Lower lobe of right lung (tissue), 2 donors: ENCODE measurements around the gene MST1. TPM values are rescaled to one million over a fixed set of nuclear protein-coding genes. Genes with fewer than 3 reads are reported as not detected.

Source experiments
- ATAC-seq, 2 donors: fragments of 200-7000 bp; cut with Tn5 transposase; one replicate each; pipeline ENCODE4 v1.9.1; 2020 to 2022; ENCODE audit warnings: mild to moderate bottlenecking in 2 of 2, moderate library complexity in 2 of 2
- DNase-seq: peaks from one replicate; pipeline ENCODE4 v3.0.0-alpha.2; 2020
- H3K27ac ChIP-seq: fragments of 200-600 bp; one replicate; pipeline ENCODE4 v1.8.0; 2022
- H3K27me3 ChIP-seq: fragments of 200-600 bp; one replicate; pipeline ENCODE4 v1.8.0; 2022; ENCODE audit warnings: low read depth
- H3K36me3 ChIP-seq: fragments of 200-600 bp; one replicate; pipeline ENCODE4 v1.8.0; 2022; ENCODE audit warnings: mild to moderate bottlenecking
- H3K4me1 ChIP-seq: fragments of 200-600 bp; one replicate; pipeline ENCODE4 v1.8.0; 2022
- H3K4me3 ChIP-seq: fragments of 200-600 bp; one replicate; pipeline ENCODE4 v1.8.0; 2022; ENCODE audit warnings: mild to moderate bottlenecking
- H3K9me3 ChIP-seq: fragments of 200-600 bp; one replicate; pipeline ENCODE4 v1.8.0; 2022
- intact Hi-C: fragments of 100-400 bp; cut with DNase I; formaldehyde crosslinking; loops from one replicate; pipeline ENCODE4 v1.11.0; 2022
- total RNA-seq: library from RNA; stranded (reverse); fragmentation: NEBNext Ultra II Directional; extraction: Animal tissue kit (Norgen Biotek cat#: 25700); gene quantifications from one replicate; pipeline ENCODE4 v1.2.1, GENCODE V29; 2021
- TF ChIP-seq, protein P1 (sequence below): fragments of 200-600 bp; IDR thresholded peaks from one replicate; pipeline ENCODE4 v1.8.0; 2022; ENCODE audit warnings: antibody characterized with exemption, mild to moderate bottlenecking
- donor health status: DM: no; HTN: yes; CAD: no; lungs with severe emphysema.

Gene MST1
- total RNA-seq, 1 donor from 2014 or later = 17.5 TPM

DNA sequence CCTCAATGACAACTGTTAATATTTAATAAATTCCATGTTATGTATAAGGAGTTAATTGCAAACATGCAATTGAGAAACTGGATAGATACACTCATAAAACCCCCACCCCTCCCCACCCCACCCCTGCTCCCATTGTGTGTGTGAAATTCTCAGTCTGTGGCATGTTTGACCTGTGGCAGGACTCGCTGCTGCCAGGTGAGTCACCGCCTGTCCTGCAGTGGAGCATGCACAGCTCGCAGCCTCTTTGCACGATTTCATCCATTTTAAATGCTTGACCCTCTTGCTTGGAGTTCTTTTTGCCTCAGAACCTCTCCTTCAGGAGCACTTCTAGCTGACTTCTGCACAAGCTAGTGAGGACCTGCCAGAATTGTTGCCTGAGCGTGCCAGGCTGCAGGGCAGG, 20.4 kb downstream of the MST1 start:
- DNase-seq = no peak
- no peak overlapping the region for H3K27ac ChIP-seq
- ATAC-seq = no peak
- H3K9me3 ChIP-seq = no peaks in the 10 kb centered on the region
- intact Hi-C loops = no loop called here
- no peaks in the 10 kb centered on the region for H3K4me1 ChIP-seq
- peaks cover under 1% of the 10 kb centered on the region for H3K27me3 ChIP-seq
- H3K4me3 ChIP-seq = no peak overlapping the region
- TF ChIP-seq, protein P1, sequence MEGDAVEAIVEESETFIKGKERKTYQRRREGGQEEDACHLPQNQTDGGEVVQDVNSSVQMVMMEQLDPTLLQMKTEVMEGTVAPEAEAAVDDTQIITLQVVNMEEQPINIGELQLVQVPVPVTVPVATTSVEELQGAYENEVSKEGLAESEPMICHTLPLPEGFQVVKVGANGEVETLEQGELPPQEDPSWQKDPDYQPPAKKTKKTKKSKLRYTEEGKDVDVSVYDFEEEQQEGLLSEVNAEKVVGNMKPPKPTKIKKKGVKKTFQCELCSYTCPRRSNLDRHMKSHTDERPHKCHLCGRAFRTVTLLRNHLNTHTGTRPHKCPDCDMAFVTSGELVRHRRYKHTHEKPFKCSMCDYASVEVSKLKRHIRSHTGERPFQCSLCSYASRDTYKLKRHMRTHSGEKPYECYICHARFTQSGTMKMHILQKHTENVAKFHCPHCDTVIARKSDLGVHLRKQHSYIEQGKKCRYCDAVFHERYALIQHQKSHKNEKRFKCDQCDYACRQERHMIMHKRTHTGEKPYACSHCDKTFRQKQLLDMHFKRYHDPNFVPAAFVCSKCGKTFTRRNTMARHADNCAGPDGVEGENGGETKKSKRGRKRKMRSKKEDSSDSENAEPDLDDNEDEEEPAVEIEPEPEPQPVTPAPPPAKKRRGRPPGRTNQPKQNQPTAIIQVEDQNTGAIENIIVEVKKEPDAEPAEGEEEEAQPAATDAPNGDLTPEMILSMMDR = no peak
- no peaks in the 10 kb centered on the region for H3K36me3 ChIP-seq

DNA sequence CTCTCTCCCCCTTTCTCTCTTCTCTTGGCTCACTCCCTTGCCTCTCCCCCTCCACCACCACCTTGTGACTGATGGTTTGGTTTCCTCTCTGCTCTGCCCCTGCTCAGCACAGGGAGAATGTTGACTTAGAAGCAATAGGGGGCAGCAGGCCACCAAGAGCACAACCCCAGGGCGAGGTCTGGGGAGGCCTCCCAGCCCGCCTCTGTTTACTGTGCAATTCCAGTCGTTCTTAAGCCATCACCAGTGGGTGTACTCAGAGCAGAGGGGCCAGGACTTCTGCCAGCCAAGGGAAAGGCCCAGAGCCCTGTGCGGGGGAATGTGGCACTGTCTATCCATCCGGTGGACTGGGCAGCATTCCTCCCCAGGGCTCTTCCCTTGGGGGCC, 20.9 kb downstream of the MST1 start:
- Histone ChIP-seq H3K27ac (no peak overlapping the region), H3K4me3 (no peak overlapping the region), H3K4me1 (no peaks in the 10 kb centered on the region), H3K9me3 (no peaks in the 10 kb centered on the region), H3K27me3 (peaks cover 5% of the 10 kb centered on the region), H3K36me3 (no peaks in the 10 kb centered on the region)
- DNase-seq (no peak), ATAC-seq (no peak)
- intact Hi-C loops = no loop called here
- TF ChIP-seq, protein P1 = no peak

- TF ChIP-seq, protein P1 = no peak
- ATAC-seq = no peak
- Histone ChIP-seq H3K4me3 (no peak overlapping the region), H3K27me3 (peaks cover 7% of the 10 kb centered on the region), H3K27ac (no peak overlapping the region), H3K4me1 (no peaks in the 10 kb centered on the region), H3K9me3 (no peaks in the 10 kb centered on the region), H3K36me3 (no peaks in the 10 kb centered on the region)
- no peak for DNase-seq
- intact Hi-C loops = no loop called here
These were observed 21.4 kb downstream of the MST1 start for GRCh38 chr3:49667701-49668413.

DNA sequence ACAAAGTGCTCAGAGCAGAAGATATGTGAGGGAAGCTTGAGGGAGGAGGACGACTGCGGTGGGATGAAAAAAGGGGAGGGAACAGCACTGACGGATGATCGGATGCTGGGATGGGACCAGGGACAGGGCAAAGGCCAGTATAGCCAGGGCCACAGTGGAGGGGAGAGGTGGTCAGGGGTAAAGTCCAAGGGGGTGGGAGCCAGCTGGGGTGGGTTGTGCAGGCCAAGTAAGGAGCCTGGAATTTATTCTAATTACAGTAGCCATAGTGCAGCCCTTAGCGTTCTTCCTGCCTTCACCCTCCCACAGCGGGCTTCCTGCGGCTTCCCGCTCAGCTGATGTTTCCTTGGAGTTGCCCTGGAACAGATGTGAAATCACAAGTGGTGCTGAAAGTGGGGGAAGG, 22.7 kb downstream of the MST1 start:
- intact Hi-C loops = no loop called here
- DNase-seq = no peak
- TF ChIP-seq, protein P1 = no peak
- H3K36me3 ChIP-seq = no peaks in the 10 kb centered on the region
- peaks cover 7% of the 10 kb centered on the region for H3K27me3 ChIP-seq
- ATAC-seq = no peak
- H3K27ac ChIP-seq = no peak overlapping the region
- no peak overlapping the region for H3K4me3 ChIP-seq
- no peaks in the 10 kb centered on the region for H3K4me1 ChIP-seq
- no peaks in the 10 kb centered on the region for H3K9me3 ChIP-seq

DNA sequence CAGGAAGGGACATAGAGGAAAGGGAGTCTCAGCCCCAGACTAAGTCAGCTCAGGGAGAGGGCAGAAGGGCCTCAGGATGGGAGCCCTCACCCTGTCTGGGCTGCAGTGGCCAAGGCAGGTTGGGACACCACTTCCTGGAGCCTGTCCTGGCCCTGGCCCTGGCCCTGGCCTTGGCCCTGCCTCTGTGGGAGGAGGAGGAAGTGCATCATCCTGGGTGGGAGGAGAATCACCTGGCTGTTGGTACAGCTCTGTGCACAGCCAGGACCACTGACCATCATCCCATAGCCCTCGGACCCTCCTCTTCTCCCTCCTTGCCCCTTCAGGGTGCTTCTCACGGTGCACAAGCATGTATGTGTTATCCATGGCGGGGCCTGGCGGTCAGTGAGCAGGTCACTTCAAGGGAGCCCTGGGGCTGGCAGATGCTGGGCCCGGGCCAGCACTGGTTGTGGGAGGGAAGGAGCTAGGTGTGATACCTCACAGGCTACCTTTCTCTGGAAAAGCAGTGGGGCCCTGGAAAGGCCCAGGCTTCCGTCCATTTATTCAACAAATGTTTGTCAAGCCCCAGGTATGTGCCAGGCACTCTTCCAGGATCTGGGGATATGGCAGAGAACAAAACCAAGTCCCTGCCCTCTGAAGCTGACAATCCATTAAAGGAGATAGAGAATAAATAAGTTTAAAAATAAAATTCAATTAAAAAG, 23.3 kb downstream of the MST1 start:
- Histone ChIP-seq H3K36me3 (no peaks in the 10 kb centered on the region), H3K27ac (no peak overlapping the region), H3K4me1 (no peaks in the 10 kb centered on the region), H3K9me3 (no peaks in the 10 kb centered on the region), H3K4me3 (no peak overlapping the region), H3K27me3 (peaks cover 7% of the 10 kb centered on the region)
- DNase-seq (no peak), ATAC-seq (peak in 1 of 2 donors; percentile 6)
- intact Hi-C loops = no loop called here
- TF ChIP-seq, protein P1 = no peak
